Spleen (tissue), 7 donors: ENCODE measurements around the gene COL5A2.

Source experiments
- CTCF ChIP-seq, 11 experiments: fragments of 200-600 bp in 7 of 11; fragments of 450-650 bp in 4 of 11; sonication (generic) in 4 of 11; IDR thresholded peaks in 8 of 11; conservative IDR thresholded peaks in 3 of 11; 1 replicate in 7 of 11; 2 replicates in 4 of 11; pipeline versions ENCODE4 v1.4.0 to v1.8.0; 2016 to 2021; ENCODE audit warnings: antibody characterized with exemption in 11 of 11, inconsistent platforms in 4 of 11, mild to moderate bottlenecking in 1 of 11
- POLR2A ChIP-seq, 3 donors: fragments of 450-650 bp; IDR thresholded peaks; one replicate each; pipeline ENCODE4 v1.5.1; 2017; ENCODE audit warnings: antibody characterized with exemption in 3 of 3, mild to moderate bottlenecking in 1 of 3
- POLR2AphosphoS5 ChIP-seq, 3 donors: sonication (generic); formaldehyde crosslinking; IDR thresholded peaks; one replicate each; pipeline ENCODE4 v1.5.1; 2017; ENCODE audit warnings: antibody characterized with exemption in 3 of 3
- donor health status: DM: no; HTN: no; CAD: no; lungs with moderate emphysema.
- donor health status: DM: no; HTN: no; CAD: no.
- donor health status: DM: no; HTN: no; CAD: no.

- TF ChIP-seq CTCF (IDR thresholded peaks at IDR 0.05 in 8 of 11, conservative IDR thresholded peaks at IDR 0.05 in 3 of 11), result no peak
- TF ChIP-seq POLR2A (IDR thresholded peaks at IDR 0.05), result no peak
- no peak for TF ChIP-seq POLR2AphosphoS5 (IDR thresholded peaks at IDR 0.05)
Measured at GRCh38 chr2:189012351-189012750, 167.2 kb downstream of the COL5A2 start.
